A673 (cell line): ENCODE data around the gene MRPL54.

Experiments used
- CTCF ChIP-seq: fragments of 300-800, 200-600 bp; sonication (generic); conservative IDR thresholded peaks from 2 replicates; pipeline ENCODE4 v1.5.1; 2017; ENCODE audit warnings: low read depth, mild to moderate bottlenecking, antibody characterized with exemption, low read length, moderate library complexity, mixed read lengths
- EZH2 ChIP-seq: fragments of 200-600 bp; sonication (generic); IDR thresholded peaks from 2 replicates; pipeline ENCODE4 v1.6.1; 2017; ENCODE audit warnings: borderline replicate concordance, low read depth, mild to moderate bottlenecking, mixed read lengths, antibody characterized with exemption, low read length; ENCODE audit not compliant: poor library complexity, severe bottlenecking

- TF ChIP-seq CTCF (no peak), EZH2 (peak; percentile 76)
These were observed 39.1 kb downstream of the MRPL54 start for GRCh38 chr19:3801412-3802096.
